HEK293 (cell line): ENCODE measurements around the gene PLXNA3.

Source experiments
- ATF2 ChIP-seq: fragments of 450-650 bp; formaldehyde crosslinking; IDR thresholded peaks from 2 replicates; pipeline ENCODE4 v1.5.1; 2016; ENCODE audit warnings: missing biosample characterization, missing genetic modification characterization, low read depth
- CTCF ChIP-seq: fragments of 450-650 bp; formaldehyde crosslinking; IDR thresholded peaks from 2 replicates; pipeline ENCODE4 v1.5.1; 2016; ENCODE audit warnings: missing biosample characterization, missing genetic modification characterization
- RBAK ChIP-seq: fragments of 450-650 bp; formaldehyde crosslinking; IDR thresholded peaks from 2 replicates; pipeline ENCODE4 v1.5.1; 2016; ENCODE audit warnings: missing biosample characterization, missing genetic modification characterization
- TCF7L2 ChIP-seq: IDR thresholded peaks from 2 replicates; pipeline ENCODE4 v1.6.1; 2011; ENCODE audit warnings: low read depth, mild to moderate bottlenecking, inconsistent platforms, low read length, moderate library complexity, borderline replicate concordance
- ZBTB26 ChIP-seq: fragments of 450-650 bp; formaldehyde crosslinking; optimal IDR thresholded peaks from 2 replicates; pipeline ENCODE3; 2016; ENCODE audit warnings: missing biosample characterization, mild to moderate bottlenecking, missing genetic modification characterization
- ZNF354C ChIP-seq: fragments of 450-650 bp; formaldehyde crosslinking; IDR thresholded peaks from 2 replicates; pipeline ENCODE4 v1.5.1; 2016; ENCODE audit warnings: missing biosample characterization, missing genetic modification characterization, low read depth, borderline replicate concordance
- ZNF580 ChIP-seq: fragments of 450-650 bp; formaldehyde crosslinking; IDR thresholded peaks from 2 replicates; pipeline ENCODE4 v1.5.1; 2016; ENCODE audit warnings: missing biosample characterization, missing genetic modification characterization
- ZNF677 ChIP-seq: fragments of 450-650 bp; IDR thresholded peaks from 2 replicates; pipeline ENCODE4 v1.5.0; 2018; ENCODE audit warnings: missing biosample characterization, mild to moderate bottlenecking, missing genetic modification characterization, moderate library complexity

GRCh38 chrX:154525606-154526490 is 67.8 kb downstream of the PLXNA3 start:
- TF ChIP-seq ZNF677 (tag by site-specific recombination) (no peak), ZNF580 (no peak), TCF7L2 (no peak), CTCF (tag by site-specific recombination) (no peak), ATF2 (no peak), ZNF354C (tag by site-specific recombination) (no peak), RBAK (tag by site-specific recombination) (no peak), ZBTB26 (tag by site-specific recombination) (no peak)
